ENCODE measurements around the gene EPN2.

Gene EPN2

DNA sequence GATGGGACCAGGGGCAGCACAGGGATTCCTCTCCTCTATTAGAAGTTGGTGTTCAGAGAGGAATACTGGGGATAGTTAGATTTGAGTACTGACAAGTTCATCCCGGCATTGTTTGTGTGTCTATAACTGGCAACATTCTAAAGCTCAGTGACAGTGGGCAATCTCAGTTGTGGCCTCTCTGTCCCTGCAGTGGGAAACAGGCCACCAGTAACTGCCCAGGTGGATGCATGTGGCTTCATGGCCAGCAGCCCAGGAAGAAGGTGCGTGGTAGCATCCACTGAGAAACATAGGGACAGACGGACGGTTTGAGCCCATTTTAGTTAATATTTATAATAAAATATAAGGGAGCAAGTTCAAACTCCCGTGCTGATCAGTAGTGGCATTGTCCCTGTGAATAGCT, 73.8 kb downstream of the EPN2 start:
- Histone ChIP-seq H3K23ac (ENCODE audit: low read depth, low read length, poor library complexity) (no peak overlapping the region), H3K4me2 (ENCODE audit: insufficient read depth, low read length, poor library complexity, severe bottlenecking) (no peak overlapping the region), H3K9ac (ENCODE audit: low read depth, low read length, poor library complexity) (no peak overlapping the region), H4K91ac (ENCODE audit: low read depth, low read length, poor library complexity) (no peak overlapping the region), H3K36me3 (replicated peaks in 1 of 2; ENCODE audit: control insufficient read depth in 2 of 2, insufficient read depth in 2 of 2, low read length in 2 of 2) (peaks cover 16 to 87% of the 10 kb centered on the region in 2 donors), H3K27me3 (ENCODE audit: control insufficient read depth in 3 of 3, insufficient read depth in 3 of 3, low read depth in 1 of 3, low read length in 3 of 3) (no peaks in the 10 kb centered on the region), H2BK15ac (ENCODE audit: low read length) (no peak overlapping the region), H3K18ac (ENCODE audit: low read length) (no peak overlapping the region), H3K4ac (ENCODE audit: low read length) (no peak overlapping the region), H3K4me3 (ENCODE audit: low read length in 2 of 2) (no peak overlapping the region), H2AFZ (ENCODE audit: low read length) (no peak overlapping the region), H3K14ac (ENCODE audit: low read length) (no peak overlapping the region), H2AK5ac (ENCODE audit: low read depth, low read length) (no peak overlapping the region), H3K9me3 (replicated peaks in 1 of 2; ENCODE audit: control insufficient read depth in 2 of 2, insufficient read depth in 1 of 2, low read depth in 1 of 2, low read length in 2 of 2) (no peaks in the 10 kb centered on the region), H3K27ac (replicated peaks; ENCODE audit: low read length) (no peak overlapping the region), H2BK120ac (ENCODE audit: low read depth, low read length) (no peak overlapping the region), H3K79me1 (ENCODE audit: low read depth, low read length) (no peaks in the 10 kb centered on the region), H2BK12ac (ENCODE audit: low read length) (no peak overlapping the region), H4K8ac (ENCODE audit: low read depth, low read length) (no peak overlapping the region), H3K4me1 (ENCODE audit: control insufficient read depth in 2 of 2, insufficient read depth in 1 of 2, low read depth in 1 of 2, low read length in 2 of 2) (peaks cover 0 to under 1% of the 10 kb centered on the region in 2 donors), H2BK5ac (ENCODE audit: low read length) (no peak overlapping the region)
- DNase-seq (ENCODE audit: low spot score) = no peak
- WGBS, 2 donors (ENCODE audit: extremely low coverage in 2 of 2, insufficient read length in 2 of 2, insufficient replicate concordance in 1 of 2) = no CpG with 5 or more reads among the region's 5 CpGs

DNA sequence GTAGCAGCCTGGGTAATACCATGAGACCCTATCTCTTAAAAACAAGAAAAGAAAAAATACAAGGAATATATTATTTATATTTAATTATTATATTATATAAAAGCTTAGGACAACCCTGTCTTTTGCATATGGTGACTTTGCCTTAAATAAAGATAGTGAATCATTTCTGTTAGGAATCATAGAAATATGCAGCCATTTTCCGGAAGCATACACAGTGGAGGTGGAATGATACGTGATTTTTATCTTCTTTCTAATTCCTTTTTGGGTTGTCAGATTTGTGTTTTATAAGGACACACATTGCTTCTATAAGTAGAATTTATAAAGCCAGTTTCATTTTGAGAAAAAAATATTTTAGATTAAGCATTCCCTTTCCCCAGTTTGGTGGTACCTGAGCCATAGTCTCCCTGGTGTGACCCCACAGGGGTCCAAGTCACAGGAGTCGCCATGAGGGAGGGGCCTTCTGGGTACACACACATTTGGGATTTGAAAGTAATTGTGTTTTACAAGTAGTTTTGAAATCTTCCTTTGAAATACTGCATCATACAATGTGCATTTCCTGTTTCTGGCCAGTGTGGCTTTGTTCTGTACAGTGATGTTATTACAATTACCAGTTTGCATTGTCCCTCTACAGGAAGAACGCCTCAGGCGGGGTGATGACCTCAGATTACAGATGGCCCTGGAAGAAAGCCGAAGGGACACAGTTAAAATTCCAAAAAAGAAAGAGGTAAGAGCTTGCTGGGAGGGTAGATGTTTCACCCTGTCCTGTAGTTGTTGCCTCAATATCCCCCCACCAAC, 74.5 kb downstream of the EPN2 start:
- H3K18ac ChIP-seq (ENCODE audit: low read length) = no peak overlapping the region
- H3K4me1 ChIP-seq (ENCODE audit: control insufficient read depth in 2 of 2, insufficient read depth in 1 of 2, low read depth in 1 of 2, low read length in 2 of 2) = peaks cover 0 to 6% of the 10 kb centered on the region in 2 donors
- H3K4ac ChIP-seq (ENCODE audit: low read length) = no peak overlapping the region
- H3K27ac ChIP-seq (replicated peaks; ENCODE audit: low read length) = no peak overlapping the region
- peaks cover 16 to 82% of the 10 kb centered on the region in 2 donors for H3K36me3 ChIP-seq (replicated peaks in 1 of 2; ENCODE audit: control insufficient read depth in 2 of 2, insufficient read depth in 2 of 2, low read length in 2 of 2)
- H4K91ac ChIP-seq (ENCODE audit: low read depth, low read length, poor library complexity) = no peak overlapping the region
- no peak for DNase-seq (ENCODE audit: low spot score)
- H2BK15ac ChIP-seq (ENCODE audit: low read length) = no peak overlapping the region
- no peak overlapping the region for H3K14ac ChIP-seq (ENCODE audit: low read length)
- no peak overlapping the region for H2BK120ac ChIP-seq (ENCODE audit: low read depth, low read length)
- H3K4me2 ChIP-seq (ENCODE audit: insufficient read depth, low read length, poor library complexity, severe bottlenecking) = no peak overlapping the region
- no CpG with 5 or more reads among the region's 6 CpGs for whole genome bisulfite sequencing, 2 donors (ENCODE audit: extremely low coverage in 2 of 2, insufficient read length in 2 of 2, insufficient replicate concordance in 1 of 2)
- H2AK5ac ChIP-seq (ENCODE audit: low read depth, low read length) = no peak overlapping the region
- no peaks in the 10 kb centered on the region for H3K79me1 ChIP-seq (ENCODE audit: low read depth, low read length)
- no peak overlapping the region for H3K23ac ChIP-seq (ENCODE audit: low read depth, low read length, poor library complexity)
- no peak overlapping the region for H3K9ac ChIP-seq (ENCODE audit: low read depth, low read length, poor library complexity)
- H2BK12ac ChIP-seq (ENCODE audit: low read length) = no peak overlapping the region
- H2AFZ ChIP-seq (ENCODE audit: low read length) = no peak overlapping the region
- no peaks in the 10 kb centered on the region for H3K9me3 ChIP-seq (replicated peaks in 1 of 2; ENCODE audit: control insufficient read depth in 2 of 2, insufficient read depth in 1 of 2, low read depth in 1 of 2, low read length in 2 of 2)
- no peak overlapping the region for H2BK5ac ChIP-seq (ENCODE audit: low read length)
- no peak overlapping the region for H4K8ac ChIP-seq (ENCODE audit: low read depth, low read length)
- H3K4me3 ChIP-seq (ENCODE audit: low read length in 2 of 2) = no peak overlapping the region
- no peaks in the 10 kb centered on the region for H3K27me3 ChIP-seq (ENCODE audit: control insufficient read depth in 3 of 3, insufficient read depth in 3 of 3, low read depth in 1 of 3, low read length in 3 of 3)

DNA sequence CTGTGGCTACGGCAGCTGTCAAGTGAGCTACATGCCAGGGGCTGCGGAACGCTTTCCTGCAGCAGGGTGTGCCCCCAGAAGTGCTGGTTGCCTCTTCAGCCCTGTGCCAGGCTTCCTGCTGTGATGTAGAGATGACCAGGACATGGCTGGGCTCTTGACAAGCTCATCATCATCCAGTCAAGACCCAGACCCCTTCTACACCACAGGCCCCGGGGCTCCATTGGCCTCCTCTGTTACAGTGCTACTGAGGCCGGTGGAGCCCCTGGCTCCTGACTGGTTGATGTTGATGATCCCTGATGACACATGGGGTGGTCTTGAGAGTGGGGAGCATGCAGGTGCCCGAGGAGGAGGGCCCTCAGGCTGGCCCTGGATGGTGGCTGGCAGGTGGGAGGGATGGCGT, 75.2 kb downstream of the EPN2 start:
- H3K23ac ChIP-seq (ENCODE audit: low read depth, low read length, poor library complexity) = peak overlapping the region; percentile 1
- H3K4me2 ChIP-seq (ENCODE audit: insufficient read depth, low read length, poor library complexity, severe bottlenecking) = no peak overlapping the region
- no peak overlapping the region for H3K4ac ChIP-seq (ENCODE audit: low read length)
- H3K9me3 ChIP-seq (replicated peaks in 1 of 2; ENCODE audit: control insufficient read depth in 2 of 2, insufficient read depth in 1 of 2, low read depth in 1 of 2, low read length in 2 of 2) = no peaks in the 10 kb centered on the region
- no CpG with 5 or more reads among the region's 7 CpGs for WGBS, 2 donors (ENCODE audit: extremely low coverage in 2 of 2, insufficient read length in 2 of 2, insufficient replicate concordance in 1 of 2)
- no peak overlapping the region for H2AK5ac ChIP-seq (ENCODE audit: low read depth, low read length)
- peaks cover 3 to 12% of the 10 kb centered on the region in 2 donors for H3K4me1 ChIP-seq (ENCODE audit: control insufficient read depth in 2 of 2, insufficient read depth in 1 of 2, low read depth in 1 of 2, low read length in 2 of 2)
- H3K27ac ChIP-seq (replicated peaks; ENCODE audit: low read length) = no peak overlapping the region
- no peak overlapping the region for H2BK12ac ChIP-seq (ENCODE audit: low read length)
- no peak overlapping the region for H3K18ac ChIP-seq (ENCODE audit: low read length)
- H2AFZ ChIP-seq (ENCODE audit: low read length) = no peak overlapping the region
- no peak overlapping the region for H2BK120ac ChIP-seq (ENCODE audit: low read depth, low read length)
- H3K9ac ChIP-seq (ENCODE audit: low read depth, low read length, poor library complexity) = no peak overlapping the region
- H4K8ac ChIP-seq (ENCODE audit: low read depth, low read length) = no peak overlapping the region
- peaks cover 16 to 77% of the 10 kb centered on the region in 2 donors for H3K36me3 ChIP-seq (replicated peaks in 1 of 2; ENCODE audit: control insufficient read depth in 2 of 2, insufficient read depth in 2 of 2, low read length in 2 of 2)
- H2BK15ac ChIP-seq (ENCODE audit: low read length) = no peak overlapping the region
- H2BK5ac ChIP-seq (ENCODE audit: low read length) = no peak overlapping the region
- H4K91ac ChIP-seq (ENCODE audit: low read depth, low read length, poor library complexity) = no peak overlapping the region
- no peak overlapping the region for H3K14ac ChIP-seq (ENCODE audit: low read length)
- DNase-seq (ENCODE audit: low spot score) = no peak
- H3K79me1 ChIP-seq (ENCODE audit: low read depth, low read length) = no peaks in the 10 kb centered on the region
- H3K27me3 ChIP-seq (ENCODE audit: control insufficient read depth in 3 of 3, insufficient read depth in 3 of 3, low read depth in 1 of 3, low read length in 3 of 3) = no peaks in the 10 kb centered on the region
- no peak overlapping the region for H3K4me3 ChIP-seq (ENCODE audit: low read length in 2 of 2)

DNA sequence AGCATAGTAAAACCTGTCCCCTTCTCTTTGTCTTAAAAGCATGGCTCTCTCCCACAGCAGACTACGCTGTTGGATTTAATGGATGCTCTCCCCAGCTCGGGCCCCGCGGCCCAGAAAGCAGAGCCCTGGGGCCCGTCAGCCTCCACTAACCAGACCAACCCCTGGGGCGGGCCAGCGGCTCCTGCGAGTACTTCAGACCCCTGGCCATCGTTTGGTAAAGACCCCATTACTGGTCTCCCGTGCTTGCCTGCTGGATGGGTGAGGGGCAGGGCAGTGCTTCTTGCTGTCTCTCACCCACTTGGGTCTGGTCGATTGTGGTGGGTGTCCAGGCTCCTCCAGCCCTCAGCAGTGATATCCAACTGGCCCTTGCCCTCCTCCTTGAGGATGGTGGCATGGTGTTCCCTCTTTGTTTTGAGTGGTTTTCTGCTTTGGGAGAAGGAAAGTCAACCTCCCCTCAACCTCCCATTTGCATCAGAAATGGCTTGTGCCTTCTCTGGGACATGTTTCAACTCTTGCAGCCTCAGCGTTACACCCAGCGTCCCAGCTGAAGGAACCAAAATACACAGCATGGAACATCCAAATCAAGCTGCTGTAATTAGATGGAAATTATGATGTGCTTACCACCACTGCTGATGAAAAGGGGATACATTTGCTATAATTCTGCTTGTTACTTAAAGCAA, 76.0 kb downstream of the EPN2 start:
- Histone ChIP-seq H3K4me2 (ENCODE audit: insufficient read depth, low read length, poor library complexity, severe bottlenecking) (no peak overlapping the region), H3K4me1 (ENCODE audit: control insufficient read depth in 2 of 2, insufficient read depth in 1 of 2, low read depth in 1 of 2, low read length in 2 of 2) (peaks cover 7 to 18% of the 10 kb centered on the region in 2 donors), H3K4ac (ENCODE audit: low read length) (no peak overlapping the region), H3K14ac (ENCODE audit: low read length) (no peak overlapping the region), H3K79me1 (ENCODE audit: low read depth, low read length) (no peaks in the 10 kb centered on the region), H3K27me3 (ENCODE audit: control insufficient read depth in 3 of 3, insufficient read depth in 3 of 3, low read depth in 1 of 3, low read length in 3 of 3) (no peaks in the 10 kb centered on the region), H2BK5ac (ENCODE audit: low read length) (no peak overlapping the region), H3K9me3 (replicated peaks in 1 of 2; ENCODE audit: control insufficient read depth in 2 of 2, insufficient read depth in 1 of 2, low read depth in 1 of 2, low read length in 2 of 2) (no peaks in the 10 kb centered on the region), H3K23ac (ENCODE audit: low read depth, low read length, poor library complexity) (no peak overlapping the region), H3K18ac (ENCODE audit: low read length) (no peak overlapping the region), H3K4me3 (ENCODE audit: low read length in 2 of 2) (no peak overlapping the region), H3K9ac (ENCODE audit: low read depth, low read length, poor library complexity) (no peak overlapping the region), H4K91ac (ENCODE audit: low read depth, low read length, poor library complexity) (no peak overlapping the region), H2AFZ (ENCODE audit: low read length) (no peak overlapping the region), H3K36me3 (replicated peaks in 1 of 2; ENCODE audit: control insufficient read depth in 2 of 2, insufficient read depth in 2 of 2, low read length in 2 of 2) (peaks cover 16 to 73% of the 10 kb centered on the region in 2 donors), H2BK15ac (ENCODE audit: low read length) (no peak overlapping the region), H2BK120ac (ENCODE audit: low read depth, low read length) (no peak overlapping the region), H3K27ac (replicated peaks; ENCODE audit: low read length) (no peak overlapping the region), H2AK5ac (ENCODE audit: low read depth, low read length) (no peak overlapping the region), H2BK12ac (ENCODE audit: low read length) (no peak overlapping the region), H4K8ac (ENCODE audit: low read depth, low read length) (no peak overlapping the region)
- DNase-seq (ENCODE audit: low spot score) = no peak
- WGBS, 2 donors (ENCODE audit: extremely low coverage in 2 of 2, insufficient read length in 2 of 2, insufficient replicate concordance in 1 of 2) = no CpG with 5 or more reads among the region's 13 CpGs

Measured in neuronal stem cell (in vitro differentiated cells).